GM12874 (cell line): ENCODE data around the gene MOGAT1.

Source experiments
- CTCF ChIP-seq: IDR thresholded peaks from 2 replicates; pipeline ENCODE4 v1.5.1; 2011; ENCODE audit warnings: low read depth, mild to moderate bottlenecking, control low read depth, low read length, moderate library complexity; ENCODE audit not compliant: insufficient read depth

MOGAT1 gene

GRCh38 chr2:222738312-222738711 lies 66.9 kb downstream of the MOGAT1 start:
- TF ChIP-seq CTCF, result no peak

- TF ChIP-seq CTCF, result no peak
Measured at GRCh38 chr2:222738809-222739208, 67.4 kb downstream of the MOGAT1 start.

DNA sequence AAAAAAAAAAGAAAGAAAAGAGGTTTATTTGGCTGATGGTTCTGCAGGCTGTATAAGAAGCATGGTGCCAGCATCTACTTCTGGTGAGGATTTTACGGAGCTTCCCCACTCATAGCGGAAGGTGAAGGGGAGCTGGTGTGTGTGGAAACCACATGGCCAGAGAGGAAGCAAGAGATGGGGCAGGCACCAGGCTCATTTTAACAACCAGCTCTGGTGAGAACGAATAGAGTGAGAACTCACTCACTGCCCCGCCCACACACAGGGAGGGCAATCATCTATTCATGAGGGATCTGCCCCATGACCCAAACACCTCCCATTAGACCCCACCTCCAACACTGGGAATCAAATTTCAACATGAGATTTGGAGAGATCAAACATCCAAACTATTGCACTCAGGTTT lies 68.5 kb downstream of the MOGAT1 start:
- no peak for TF ChIP-seq CTCF

DNA sequence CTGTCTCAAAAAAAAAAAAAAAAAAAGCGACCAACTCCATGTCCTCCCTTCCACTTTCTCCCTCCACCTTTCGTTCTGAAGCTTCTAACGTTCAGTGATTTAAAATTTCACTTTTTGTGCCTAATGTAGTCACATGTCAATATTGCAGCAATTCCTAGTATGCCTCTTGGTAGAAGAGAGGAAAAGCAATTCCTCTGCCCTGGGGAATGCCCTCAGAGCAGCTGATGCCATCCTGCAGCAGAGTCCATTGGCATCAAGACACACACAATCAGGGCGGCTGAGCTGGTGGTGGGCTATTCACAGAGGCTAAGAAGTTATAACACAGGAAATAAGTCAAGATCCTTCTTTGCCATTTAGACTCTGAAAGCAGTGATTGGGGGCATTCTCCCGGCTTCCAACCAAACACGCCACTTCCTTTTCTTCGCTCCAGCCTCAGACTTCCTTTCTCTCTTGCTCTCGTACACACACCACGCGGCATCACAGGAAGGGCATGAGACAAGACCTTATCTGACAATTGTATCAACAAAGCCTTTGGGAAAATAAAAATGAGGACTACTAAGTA lies 71.9 kb downstream of the MOGAT1 start:
- TF ChIP-seq CTCF, result no peak

DNA sequence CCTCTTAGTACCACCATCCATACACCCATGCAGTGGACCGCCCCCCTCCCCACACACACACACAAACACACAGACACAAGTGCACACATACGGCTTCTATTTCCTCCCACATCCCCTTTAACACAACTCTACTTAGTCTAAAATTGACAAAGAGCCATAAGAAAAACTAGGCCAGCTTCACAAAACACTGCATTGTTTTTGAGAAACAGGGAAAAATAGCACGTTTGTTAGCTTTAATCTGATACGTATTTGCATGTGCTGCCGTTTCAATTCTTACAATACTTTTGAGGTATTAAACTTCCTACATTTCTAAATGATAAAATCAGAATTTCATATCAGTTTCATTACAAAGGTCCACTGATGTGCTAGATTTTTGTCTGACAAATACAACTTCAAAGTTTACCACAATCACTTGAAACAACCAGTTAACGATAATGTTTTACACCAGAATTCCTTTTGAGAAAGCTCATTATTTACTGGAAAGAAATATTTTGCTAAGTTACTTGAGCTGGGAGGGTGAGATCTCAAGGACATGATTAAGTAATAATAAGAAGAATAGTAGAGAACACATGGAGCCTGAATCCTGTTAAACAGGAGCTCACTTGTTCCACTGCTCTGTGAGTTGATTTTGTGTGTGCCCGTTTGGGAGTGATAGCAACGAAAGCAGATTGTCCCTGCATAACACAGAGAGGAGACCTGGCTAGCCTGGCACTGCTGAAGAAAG lies 74.5 kb downstream of the MOGAT1 start:
- no peak for TF ChIP-seq CTCF

DNA sequence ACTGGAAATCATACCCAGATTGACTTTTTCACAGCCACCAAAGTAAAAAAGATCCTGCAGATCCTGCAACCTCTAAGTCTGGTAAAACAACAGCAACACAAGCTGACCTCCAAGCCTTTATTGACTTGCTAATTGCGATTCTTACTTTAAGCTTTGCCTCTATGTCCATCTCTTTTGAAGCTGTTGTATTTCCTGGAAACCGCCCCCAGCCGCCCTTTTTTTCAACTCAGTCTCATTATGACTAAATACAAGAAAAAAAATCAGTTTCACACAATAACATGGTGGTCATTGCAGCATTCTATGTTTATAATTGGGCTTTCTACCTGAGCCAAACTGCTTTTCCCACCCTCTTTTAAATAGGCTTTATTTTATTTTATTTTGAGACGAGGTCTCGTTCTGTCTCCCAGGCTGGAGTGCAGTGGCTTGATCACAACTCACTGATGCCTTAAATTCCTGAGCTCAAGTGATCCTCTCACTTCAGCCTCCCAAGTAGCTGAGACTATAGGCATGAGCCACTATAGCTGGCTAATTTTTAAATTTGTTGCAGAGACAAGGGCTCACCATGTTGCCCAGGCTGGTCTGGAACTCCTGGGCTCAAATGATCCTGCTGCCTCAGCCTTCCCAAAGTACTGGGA lies 76.2 kb downstream of the MOGAT1 start:
- TF ChIP-seq CTCF, result no peak

GRCh38 chr2:222750533-222750932 lies 79.1 kb downstream of the MOGAT1 start:
- no peak for TF ChIP-seq CTCF
